HG03521 (cell line): ENCODE measurements around the gene JAZF1.
"Not testable (repeated sequence)": the region's sequence is repeated elsewhere in the genome, so short reads cannot be mapped to it uniquely, and the experiment has no call there.

Source experiments
- ATAC-seq: cut with Tn5 transposase; IDR thresholded peaks from one replicate; pipeline ENCODE4 v1.9.1; 2021; ENCODE audit warnings: mild to moderate bottlenecking, moderate library complexity; ENCODE audit not compliant: unreplicated experiment

Gene JAZF1

DNA sequence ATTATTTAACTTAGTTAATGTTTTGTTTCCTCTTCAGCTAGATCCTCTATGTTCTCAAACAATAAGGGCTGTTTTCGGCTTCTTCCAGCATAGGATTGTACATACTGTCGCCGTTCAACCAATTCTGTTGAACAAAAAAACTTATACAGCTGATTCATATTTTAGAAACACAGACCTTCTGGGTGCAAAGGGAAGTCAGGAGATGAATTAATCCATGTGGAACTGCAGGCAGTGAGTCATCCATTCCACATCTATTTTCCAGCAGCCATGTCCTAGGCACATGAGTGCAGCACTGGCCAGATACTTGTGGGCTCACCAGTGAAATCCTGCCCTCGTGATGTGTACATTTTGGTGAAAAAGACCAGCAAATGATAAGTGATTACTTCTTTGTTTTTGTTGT lies 163.2 kb downstream of the JAZF1 start:
- ATAC-seq, result no peak

DNA sequence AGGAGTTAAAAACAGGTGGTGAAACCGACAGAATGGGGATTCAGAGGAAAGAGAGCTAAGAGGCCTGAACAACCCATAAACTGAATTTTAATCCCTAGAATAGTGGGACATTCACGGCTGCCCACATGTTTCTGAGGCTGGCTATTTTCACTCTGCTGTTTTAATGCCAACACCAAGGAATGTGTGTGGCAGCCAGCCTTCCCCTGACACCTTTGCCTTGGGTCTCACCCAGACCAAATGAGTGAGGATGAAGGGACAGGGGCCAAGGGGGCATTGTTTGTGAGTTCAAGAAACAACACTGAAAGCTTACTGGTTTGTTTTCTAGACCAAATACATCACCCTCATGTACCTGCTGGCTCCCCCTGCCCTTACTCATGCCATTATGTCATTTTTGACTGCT lies 164.3 kb downstream of the JAZF1 start:
- no peak for ATAC-seq

DNA sequence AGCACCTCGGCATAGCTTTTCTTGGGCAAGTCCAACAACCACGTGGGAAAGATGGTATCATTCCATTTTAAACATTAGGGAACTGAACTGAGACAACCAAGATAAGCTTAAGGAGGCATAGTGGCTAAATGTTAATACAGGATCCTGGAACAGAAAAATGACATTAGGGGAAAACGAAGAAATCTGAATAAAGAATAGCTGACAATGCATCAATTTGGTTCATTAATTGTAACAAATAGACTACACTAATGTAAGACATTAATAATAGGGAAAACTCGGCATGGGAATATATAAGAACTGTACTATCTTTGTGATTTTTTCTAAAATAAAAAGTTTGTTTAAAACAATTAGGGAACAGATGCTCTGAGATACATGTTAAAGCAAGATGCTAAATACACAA lies 165.4 kb downstream of the JAZF1 start:
- ATAC-seq, result no peak

DNA sequence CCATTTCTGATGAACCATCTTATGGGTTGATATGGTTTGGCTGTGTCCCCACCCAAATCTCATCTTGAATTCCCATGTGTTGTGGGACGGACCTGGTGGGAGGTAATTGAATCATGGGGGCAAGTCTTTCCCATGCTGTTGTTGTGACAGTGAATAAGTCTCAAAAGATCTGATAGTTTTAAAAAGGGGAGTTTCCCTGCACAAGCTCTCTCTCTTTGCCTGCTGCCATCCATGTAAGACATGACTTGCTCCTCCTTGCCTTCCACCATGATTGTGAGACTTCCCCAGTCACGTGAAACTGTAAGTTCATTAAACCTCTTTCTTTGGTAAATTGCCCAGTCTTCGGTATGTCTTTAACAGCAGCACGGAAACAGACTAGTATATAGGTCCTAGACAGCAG lies 166.3 kb downstream of the JAZF1 start:
- not testable (repeated sequence) for ATAC-seq

DNA sequence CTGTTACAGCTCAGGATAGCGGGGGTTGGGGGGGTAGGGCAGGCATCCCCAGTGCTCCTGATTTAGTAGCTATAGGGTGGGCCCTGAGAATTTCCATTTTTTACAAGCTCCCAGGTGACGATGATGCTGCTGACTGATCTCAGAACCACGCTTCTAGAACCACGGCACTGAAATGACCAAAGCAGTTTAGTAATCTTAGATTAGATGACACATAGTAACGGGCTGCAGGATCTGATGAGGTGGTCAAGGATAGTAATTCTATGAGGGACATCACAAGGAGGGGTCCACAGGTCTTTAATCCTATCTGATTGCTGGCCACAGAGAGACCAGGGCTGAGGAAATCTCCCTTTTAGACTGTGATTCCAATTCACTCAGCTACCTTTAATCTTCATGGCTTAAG lies 167.2 kb downstream of the JAZF1 start:
- no peak for ATAC-seq

DNA sequence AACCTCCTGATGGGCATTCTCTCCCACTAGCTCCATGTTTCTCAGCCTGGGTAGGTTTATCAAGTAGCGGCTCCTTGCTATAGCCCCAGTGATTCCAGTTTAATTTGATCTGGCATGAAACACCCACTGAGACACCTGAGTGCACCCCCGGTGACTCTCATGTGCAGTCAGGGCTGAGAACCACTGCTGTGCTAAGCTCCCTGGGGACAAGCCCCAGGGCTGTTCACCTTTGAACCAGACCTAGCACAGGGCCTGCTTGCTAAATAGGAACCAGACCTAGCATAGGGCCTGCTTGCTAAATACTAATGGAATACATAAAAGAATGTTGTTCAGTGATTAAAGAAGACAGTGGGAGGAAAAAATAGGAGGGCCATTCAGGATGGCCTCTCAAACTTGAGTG lies 167.6 kb downstream of the JAZF1 start:
- ATAC-seq, result no peak

DNA sequence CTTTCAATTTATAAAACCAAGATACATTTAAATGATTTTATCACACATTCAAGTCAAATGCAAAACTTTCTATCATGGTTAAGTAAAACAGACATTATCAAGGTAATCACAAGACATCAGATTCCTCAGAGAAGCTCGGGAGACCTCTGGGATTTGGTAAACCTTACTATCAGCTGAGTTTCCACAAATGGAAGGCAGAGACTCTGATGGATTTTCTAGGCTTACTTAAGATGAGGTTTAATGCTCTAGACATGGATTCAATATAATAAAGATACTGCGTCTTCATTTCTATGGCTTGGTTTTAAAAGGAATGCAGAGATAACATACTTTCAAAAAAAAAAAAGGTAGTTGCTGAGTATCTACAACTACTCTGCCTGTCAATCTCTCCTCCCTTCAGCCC lies 171.7 kb downstream of the JAZF1 start:
- no peak for ATAC-seq

DNA sequence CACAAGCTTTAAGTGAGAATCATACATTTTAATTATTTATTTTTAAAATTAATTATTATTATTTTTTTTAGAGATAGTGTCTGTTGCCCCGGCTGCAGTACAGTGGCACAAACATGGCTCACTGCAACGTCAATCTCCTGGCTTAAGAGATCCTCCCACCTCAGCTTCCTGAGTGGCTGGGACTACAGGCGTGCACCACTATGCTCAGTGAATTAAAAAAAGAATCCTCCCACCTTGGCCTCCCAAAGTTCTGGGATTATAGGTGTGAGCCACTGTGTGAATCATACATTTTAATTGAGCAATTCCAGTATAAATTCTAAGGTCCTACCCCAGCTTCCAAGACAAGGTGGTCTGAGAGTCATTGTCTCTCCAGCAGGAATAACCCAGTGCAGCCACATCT lies 172.4 kb downstream of the JAZF1 start:
- ATAC-seq, result no peak

DNA sequence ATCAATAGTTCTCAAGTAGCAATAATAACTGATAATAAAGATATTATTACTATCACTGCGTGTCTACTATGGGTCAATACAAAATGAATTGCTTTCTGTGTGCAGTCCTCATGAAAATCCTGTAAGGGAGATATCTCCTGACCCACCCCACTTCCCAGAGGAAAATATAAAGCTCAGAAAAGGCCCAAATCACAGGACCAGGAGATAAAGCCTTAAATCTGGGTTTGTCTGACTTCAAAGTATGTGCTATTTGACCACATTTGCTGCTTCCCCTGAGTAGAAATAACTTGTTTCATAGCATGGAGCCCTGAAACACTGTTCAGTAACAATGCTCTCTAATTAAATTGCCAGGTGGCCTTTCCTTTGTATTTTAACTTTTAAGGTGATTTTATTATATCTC lies 174.1 kb downstream of the JAZF1 start:
- no peak for ATAC-seq

DNA sequence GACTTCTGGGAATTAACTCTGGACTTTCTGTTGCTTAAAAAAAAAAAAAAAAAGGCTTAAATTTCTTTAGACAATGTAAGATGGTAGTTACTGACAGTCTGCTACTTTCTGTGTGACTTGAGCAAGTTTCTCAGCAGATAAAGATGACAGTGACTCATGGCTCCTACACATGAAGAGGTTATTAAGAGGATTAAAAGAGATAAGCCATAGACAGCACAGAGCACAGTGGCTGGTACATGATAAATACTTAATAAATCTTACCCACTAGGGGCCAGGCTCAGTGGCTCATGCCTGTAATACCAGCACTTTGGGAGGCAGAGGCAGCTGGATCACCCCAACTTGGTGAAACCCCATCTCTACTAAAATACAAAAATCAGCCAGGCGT lies 174.8 kb downstream of the JAZF1 start:
- no peak for ATAC-seq

DNA sequence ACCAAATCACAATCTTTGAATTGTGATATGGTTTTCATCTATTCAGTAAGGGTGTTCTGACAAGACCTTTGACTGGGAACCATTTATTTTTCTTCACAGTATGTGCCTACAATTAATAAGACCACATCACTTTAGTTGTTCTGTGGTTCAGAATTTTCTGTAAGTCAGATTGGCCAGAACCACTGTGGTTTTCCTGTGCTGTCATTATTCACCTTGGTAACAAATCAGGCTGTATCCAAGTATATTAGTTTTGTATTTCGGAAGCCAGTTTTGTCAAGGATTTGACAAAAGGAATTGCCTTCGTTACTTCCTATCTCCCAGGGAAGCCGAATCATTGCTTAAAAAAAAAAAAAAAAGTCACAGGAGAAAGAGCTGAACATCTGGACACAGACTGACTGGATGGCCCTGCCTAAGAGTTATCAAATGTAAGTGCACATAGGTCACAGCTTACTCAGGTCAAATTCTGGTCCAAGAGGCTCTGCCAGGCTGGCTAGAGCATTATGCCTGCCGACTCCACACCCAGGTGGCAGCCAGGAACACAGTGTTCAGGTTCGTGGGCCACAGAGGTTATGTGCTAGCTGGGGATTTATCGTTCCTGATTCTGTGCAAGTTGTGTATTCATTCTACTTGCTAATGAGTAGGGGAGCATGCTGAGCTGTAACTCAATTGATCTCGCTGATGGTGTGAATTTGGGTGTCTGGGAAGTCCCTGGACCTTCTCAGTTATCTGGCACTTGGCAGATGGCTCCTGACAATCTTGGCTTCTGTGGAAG lies 175.3 kb downstream of the JAZF1 start:
- ATAC-seq, result no peak

DNA sequence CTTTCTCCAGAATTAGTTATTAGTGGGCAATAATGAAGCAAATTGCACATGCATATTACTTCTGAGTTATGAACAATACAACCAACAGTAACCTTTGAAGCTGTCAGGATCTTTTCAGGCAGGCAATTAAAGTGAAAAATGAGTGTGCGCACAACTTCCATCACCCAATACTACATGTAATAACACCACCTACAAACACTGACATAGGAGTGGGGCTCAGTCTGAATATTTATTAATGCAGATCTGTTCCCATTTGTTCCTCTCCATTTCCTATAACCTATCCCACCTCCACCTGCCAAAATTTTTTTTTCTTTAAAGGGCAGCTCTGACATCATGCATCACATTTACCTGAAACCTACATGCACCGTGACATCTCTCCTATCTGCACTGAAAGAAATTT lies 177.2 kb downstream of the JAZF1 start:
- no peak for ATAC-seq

DNA sequence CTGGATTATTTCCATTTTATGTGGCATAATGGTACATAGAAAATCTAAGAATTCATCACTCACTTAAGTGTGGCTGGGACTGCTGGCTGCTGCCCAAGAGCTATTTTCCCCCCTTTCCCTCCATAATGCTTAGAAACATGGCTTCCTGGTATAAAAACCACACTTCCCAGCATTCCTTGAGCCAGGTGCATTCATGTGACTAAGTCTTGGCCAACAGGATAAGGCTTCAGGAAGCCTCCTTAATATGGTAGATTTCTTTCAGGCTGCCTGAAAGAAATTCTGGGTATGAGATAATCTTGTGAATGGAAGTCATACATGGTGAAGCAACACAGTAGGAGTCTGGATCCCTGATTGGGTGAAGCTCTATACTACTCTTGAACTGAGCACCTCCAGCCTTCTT lies 178.0 kb downstream of the JAZF1 start:
- ATAC-seq, result no peak

DNA sequence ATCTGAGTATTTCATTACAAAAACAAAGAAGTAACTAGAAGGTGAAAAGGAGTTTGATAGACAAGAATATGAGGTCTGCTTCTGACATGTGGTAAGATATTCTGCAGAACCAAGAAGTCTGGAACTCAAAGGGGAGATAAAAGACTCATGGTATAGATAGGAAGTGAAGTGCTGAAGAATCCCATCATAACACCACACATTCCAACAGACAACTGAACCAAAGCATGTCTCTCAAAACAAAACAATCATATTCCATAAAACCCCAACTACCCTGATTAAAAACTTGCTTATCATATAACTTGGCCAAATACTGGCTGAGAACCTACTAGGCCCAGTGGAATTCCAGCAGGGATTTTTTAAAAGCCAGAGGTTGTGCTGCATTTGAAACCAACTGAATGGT lies 178.7 kb downstream of the JAZF1 start:
- ATAC-seq, result no peak

DNA sequence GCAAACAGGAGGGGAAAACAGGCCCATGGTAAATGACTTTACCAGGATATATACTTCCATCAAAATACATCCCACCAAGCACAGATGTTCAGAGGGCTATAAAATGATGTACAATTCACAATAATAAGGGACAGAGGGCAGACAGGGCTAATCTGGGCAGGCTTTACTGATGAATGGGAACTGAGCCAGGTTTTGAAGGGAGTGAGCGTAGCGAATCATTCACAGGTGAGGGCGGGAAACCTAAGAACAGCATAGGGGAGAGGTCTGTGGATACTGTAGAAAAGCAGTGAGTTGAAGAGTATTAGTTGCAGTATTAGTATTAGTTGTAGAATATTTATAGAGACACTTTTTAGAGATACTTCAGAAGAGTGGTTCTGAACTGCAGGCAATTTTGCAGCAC lies 180.8 kb downstream of the JAZF1 start:
- no peak for ATAC-seq

DNA sequence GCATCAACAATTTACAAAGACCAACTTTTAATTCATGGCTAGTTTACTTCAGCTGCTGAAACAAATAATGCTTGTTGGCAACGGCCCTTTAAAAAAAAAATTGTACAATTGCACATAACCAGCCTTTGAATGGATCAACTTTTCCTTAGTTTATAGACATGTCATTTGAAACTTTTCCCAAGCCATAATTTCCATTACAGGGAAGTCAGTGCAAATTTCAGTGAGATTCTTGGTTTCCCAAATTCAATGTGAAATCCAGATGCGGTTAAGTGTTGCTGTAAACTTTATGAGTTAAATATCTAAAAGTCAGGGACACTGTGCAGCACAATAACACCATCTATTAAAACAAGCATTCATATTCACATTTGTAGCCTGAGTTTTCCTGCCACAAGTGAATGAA lies 182.2 kb downstream of the JAZF1 start:
- no peak for ATAC-seq

DNA sequence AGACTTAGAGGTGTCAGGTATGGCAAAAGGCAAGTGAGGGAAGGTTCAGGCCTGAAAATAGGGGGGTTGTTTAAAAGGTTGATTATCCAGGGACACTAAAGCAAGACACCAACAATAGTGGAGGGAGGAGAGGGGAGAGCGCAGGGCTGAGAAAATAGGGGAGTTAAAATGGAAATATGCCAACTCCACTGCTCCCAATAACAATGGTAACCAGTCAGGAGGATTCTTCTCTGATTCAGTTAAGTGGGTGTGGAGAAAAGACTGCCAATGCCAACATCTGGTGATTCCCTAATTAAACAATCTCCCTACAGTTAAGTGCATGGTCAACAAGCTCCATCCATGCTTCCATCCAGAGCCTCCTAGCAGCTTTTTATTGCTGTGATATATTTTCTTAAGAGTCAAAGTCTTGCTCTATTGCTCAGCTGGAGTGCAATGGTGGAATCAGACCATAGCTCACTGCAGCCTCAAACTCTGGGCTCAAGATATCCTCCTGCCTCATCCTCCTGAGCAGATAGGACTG lies 183.3 kb downstream of the JAZF1 start:
- ATAC-seq, result no peak

DNA sequence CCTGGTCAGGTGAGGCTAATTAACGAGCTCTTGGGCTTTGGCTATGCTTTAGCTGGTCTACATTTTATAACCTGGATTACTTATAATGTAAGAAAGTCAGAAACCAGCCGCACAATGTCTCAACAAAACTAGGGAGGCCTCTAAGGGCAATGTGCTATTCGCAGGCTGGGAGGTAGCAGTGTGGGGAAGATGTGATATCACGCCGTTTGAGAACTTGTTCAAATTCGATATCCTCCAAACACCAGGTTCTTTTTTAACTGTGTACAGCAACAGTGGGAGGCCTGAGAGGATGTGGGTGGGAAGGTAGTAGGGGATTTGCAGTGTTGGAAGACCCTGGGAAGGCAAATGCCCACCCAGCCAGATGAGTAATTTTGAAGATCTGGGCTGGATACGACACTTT lies 184.5 kb downstream of the JAZF1 start:
- ATAC-seq, result no peak

DNA sequence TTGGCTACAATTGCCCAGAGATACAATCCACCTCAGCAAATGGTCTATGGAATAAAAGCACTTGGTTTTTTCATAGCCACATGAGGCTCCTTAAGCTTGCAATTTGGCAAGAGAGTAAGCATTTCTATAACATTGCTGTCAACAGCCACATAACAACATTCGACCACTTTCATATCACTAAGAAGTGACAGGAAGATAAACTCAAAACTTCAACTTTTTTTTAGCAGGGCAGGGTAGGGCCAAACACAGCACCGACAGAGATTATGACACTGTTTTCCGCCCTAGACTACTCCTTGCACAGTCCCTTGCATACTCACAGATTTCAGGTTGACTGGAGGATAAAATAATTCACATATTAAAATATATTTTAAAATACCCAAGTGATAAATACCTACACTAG lies 185.4 kb downstream of the JAZF1 start:
- no peak for ATAC-seq

DNA sequence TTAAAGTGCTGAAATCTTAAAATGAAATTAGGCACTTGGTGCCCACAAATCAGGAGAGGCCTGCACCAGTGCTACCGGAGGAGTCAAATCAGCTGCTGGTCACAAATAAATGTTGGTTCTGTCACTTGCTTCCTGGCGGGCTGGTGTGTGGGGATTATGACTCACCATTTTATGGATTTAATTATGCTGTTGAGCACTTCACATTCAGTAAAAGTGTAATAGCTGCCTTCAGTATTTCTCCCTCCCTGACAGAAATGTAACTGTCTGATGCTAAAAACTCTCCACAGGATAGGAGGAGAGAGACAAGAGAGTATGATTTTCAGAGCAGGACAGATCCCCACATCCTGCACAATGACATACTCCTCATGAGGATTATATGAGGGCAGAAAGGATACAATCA lies 186.0 kb downstream of the JAZF1 start:
- no peak for ATAC-seq

DNA sequence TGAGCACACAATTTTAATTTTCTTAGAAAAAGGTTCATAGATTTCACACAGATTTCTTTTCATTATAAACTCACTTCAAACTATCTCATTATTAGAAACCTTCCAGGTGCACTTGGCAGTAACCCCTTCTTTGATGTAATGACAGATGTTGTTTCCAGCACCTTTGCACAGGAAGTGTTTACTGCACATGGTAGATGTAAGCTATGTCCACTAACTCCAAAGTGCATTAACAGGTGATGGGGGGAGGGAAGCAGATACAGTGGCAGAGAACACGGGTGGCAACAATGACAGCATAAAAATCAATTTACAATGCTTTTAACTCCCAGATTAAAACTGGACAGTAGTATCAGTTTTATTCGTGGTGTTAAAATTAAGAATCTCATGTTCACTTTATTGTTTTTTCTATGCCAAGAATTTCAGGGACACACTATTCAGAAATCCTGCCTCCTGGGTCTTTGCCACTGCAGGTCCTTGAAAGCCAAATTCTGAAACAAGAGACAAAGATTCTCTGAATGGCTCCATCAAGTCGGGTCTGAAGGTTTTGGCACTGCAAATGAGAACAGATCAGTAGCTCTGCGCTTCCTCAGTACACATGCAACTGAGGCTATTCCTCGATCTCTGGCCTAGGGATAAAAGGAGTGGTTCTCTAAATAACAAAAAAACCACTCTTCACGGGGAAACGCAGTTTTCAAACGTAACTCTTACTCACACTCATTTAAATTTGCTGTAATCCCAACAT lies 187.7 kb downstream of the JAZF1 start:
- ATAC-seq, result no peak

DNA sequence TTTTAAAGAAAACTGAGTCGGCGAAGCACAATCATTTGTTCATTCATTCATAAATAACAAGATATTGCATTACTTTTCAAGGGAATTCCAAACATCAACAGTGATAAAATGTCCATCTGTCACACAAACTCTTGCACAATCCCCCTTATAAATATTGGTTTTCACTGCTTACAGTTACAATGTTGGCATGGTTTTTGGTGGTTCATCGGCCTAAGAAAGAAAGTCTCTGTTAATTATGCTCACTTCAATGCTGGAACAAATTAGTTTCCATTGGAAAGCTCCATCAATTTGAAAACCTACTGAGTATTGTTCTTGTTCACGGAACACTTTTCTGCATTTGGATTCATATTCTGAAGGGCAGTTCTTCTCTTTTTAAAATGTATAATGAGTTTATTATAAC lies 188.5 kb downstream of the JAZF1 start:
- ATAC-seq, result no peak
